Esophagus squamous epithelium (tissue), 5 donors: ENCODE results near the gene POC1A. TPM values are rescaled to one million over a fixed set of nuclear protein-coding genes. Genes with fewer than 3 reads are reported as not detected.
A peak's percentile ranks its signal among the peaks of the same experiment; 100 is the strongest.

Experiments
- DNase-seq: peaks from one replicate; lab custom pipeline; 2025; lab: John Stamatoyannopoulos, UW
- H3K27ac ChIP-seq, 4 donors: fragments of 200-600 bp; sonication (generic); one replicate each; pipeline ENCODE4 v1.5.1; 2016 to 2019; ENCODE audit warnings: mild to moderate bottlenecking in 1 of 4
- H3K27me3 ChIP-seq, 4 donors: fragments of 200-600 bp; sonication (generic); 1 replicate in 3 of 4; 2 replicates in 1 of 4; pipeline versions ENCODE4 v1.5.1 to v1.6.0; 2017 to 2021; ENCODE audit warnings: antibody characterized with exemption in 1 of 4
- H3K36me3 ChIP-seq, 3 donors: fragments of 200-600 bp; sonication (generic); one replicate each; pipeline ENCODE4 v1.5.1; 2016 to 2019
- H3K4me1 ChIP-seq, 3 donors: fragments of 200-600 bp; sonication (generic); one replicate each; pipeline ENCODE4 v1.5.1; 2017 to 2019
- H3K4me3 ChIP-seq, 4 donors: fragments of 200-600 bp; sonication (generic); 1 replicate in 3 of 4; 2 replicates in 1 of 4; pipeline ENCODE4 v1.5.1; 2016 to 2019; ENCODE audit warnings: mild to moderate bottlenecking in 2 of 4, moderate library complexity in 1 of 4
- H3K9me3 ChIP-seq, 3 donors: fragments of 200-600 bp; sonication (generic); one replicate each; pipeline ENCODE4 v1.5.1; 2016 to 2019
- CTCF ChIP-seq, 6 experiments: fragments of 450-650 bp in 4 of 6; fragments of 200-600 bp in 2 of 6; sonication (generic) in 2 of 6; IDR thresholded peaks; one replicate each; pipeline ENCODE4 v1.5.1; 2016 to 2019; ENCODE audit warnings: antibody characterized with exemption in 6 of 6, mild to moderate bottlenecking in 4 of 6, moderate library complexity in 4 of 6
- POLR2A ChIP-seq, 4 donors: fragments of 450-650 bp; IDR thresholded peaks; one replicate each; pipeline ENCODE4 v1.6.1; 2017; ENCODE audit warnings: antibody characterized with exemption in 4 of 4, mild to moderate bottlenecking in 4 of 4, moderate library complexity in 3 of 4
- WGBS, 2 donors: methylation state at CpG; one replicate each; pipeline ENCODE4 v1.1.5; 2018; 5-methylcytosine and 5-hydroxymethylcytosine counted together
- intact Hi-C: fragments of 100-400 bp; cut with DNase I; formaldehyde crosslinking; loops from one replicate; pipeline ENCODE4 v1.15.0; 2022
- total RNA-seq, 4 donors: library from RNA; depleted of rRNA; stranded (reverse); fragments of >200 nt; gene quantifications; one replicate each; pipeline ENCODE4 v1.1.0, GENCODE V29; 2016
- donor health status: DM: yes; HTN: yes; CAD: no.

The POC1A gene
- total RNA-seq, 4 donors from 2014 or later: 2.7 to 10.3 (median 4.8) TPM

- no peak for DNase-seq
- Histone ChIP-seq H3K9me3 (no peaks in the 10 kb centered on the region), H3K36me3 (peaks cover 9 to 44% (median 10%) of the 10 kb centered on the region in 3 donors), H3K27ac (peak overlapping the region; percentile 84 to 95 (median 92)), H3K4me1 (peaks cover 9 to 95% (median 41%) of the 10 kb centered on the region in 3 donors), H3K4me3 (peak overlapping the region; percentile 61 to 96 (median 88)), H3K27me3 (no peaks in the 10 kb centered on the region)
- intact Hi-C loops: no loop called here
- 24 to 48% methylated on average over 7 to 10 of the region's 14 CpGs for WGBS, 2 donors
- TF ChIP-seq POLR2A (IDR thresholded peaks at IDR 0.05): no peak
- TF ChIP-seq CTCF (IDR thresholded peaks at IDR 0.05): no peak
Observed at GRCh38 chr3:52198643-52199608, 44.7 kb upstream of the POC1A start.

DNA sequence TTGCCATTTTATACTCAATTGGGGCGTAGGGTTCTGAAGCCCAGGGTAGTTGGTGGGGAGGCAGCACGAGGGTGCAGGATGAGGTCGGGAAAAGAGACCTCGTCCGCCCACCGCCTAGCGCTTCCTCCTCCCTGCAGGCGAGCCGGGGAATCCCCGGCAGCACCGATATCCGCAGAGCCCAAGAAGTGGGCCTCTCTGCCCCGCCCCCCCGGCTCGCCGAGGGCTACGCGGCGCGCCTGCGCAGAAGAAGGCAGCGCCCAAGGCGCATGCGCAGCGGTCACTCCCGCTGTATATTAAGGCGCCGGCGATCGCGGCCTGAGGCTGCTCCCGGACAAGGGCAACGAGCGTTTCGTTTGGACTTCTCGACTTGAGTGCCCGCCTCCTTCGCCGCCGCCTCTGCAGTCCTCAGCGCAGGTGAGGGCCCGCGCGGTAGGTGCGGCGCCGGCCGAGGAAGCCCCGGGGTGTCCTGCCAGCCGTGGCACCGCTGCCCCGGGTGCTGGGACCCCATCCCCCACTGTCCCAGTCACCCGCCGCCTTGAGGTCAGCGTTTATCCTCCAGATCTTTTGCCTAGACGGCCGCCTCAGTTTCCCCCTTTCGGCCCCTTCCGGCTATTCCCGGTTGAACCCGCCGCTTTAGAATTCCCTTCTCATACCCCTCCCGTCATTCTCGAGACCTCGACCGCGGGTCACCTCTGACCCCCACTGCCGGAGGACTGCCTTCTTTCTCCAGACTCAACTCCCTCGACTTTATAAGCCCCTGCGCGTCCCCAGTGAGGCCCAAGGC lies 43.8 kb upstream of the POC1A start, which contains the start of gene ALAS1:
Gene ALAS1, plus strand, starts transcription at position 319 of the 784 bp plus-strand sequence. CDS start 1,082 bp downstream, outside the sequence.
- TF ChIP-seq CTCF (IDR thresholded peaks at IDR 0.05) (peak in 4 of 6 experiments; percentile 18 to 30 (median 24)), POLR2A (IDR thresholded peaks at IDR 0.05) (peak in 3 of 4 donors; percentile 63 to 88 (median 83))
- H3K27ac ChIP-seq: peak within 1 kb of the TSS; percentile 84 to 95 (median 92)
- intact Hi-C loops: no loop called here
- H3K27me3 ChIP-seq: no peaks in the 10 kb centered on the region
- H3K9me3 ChIP-seq: no peaks in the 10 kb centered on the region
- peaks cover 9 to 91% (median 35%) of the 10 kb centered on the region in 3 donors for H3K4me1 ChIP-seq
- peaks cover 2 to 35% (median 7%) of the 10 kb centered on the region in 3 donors for H3K36me3 ChIP-seq
- peak within 1 kb of the TSS; percentile 61 to 96 (median 88) for H3K4me3 ChIP-seq
- 0% methylated on average over 30 to 39 of the region's 71 CpGs for WGBS, 2 donors
- DNase-seq: peak; percentile 52

DNA sequence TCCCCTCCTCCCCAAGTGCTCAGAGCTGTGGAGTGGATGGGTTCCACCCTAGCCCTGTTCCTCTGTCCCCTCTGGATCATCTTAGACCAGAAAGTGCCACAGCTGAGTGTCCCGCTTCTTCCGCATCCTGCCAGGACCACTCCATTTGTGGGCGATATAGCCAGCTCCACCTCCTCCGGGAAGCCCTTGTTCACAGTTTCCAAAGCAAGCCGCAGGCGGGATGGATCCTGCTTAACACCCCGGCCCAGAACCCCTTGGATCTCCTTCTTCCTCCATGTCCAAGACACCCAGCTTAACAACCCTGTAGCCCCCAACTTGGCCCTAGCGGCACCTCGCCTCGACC lies 43.2 kb upstream of the POC1A start:
- peak overlapping the region; percentile 84 to 95 (median 92) for H3K27ac ChIP-seq
- H3K27me3 ChIP-seq: no peaks in the 10 kb centered on the region
- H3K4me1 ChIP-seq: peaks cover 9 to 88% (median 35%) of the 10 kb centered on the region in 3 donors
- 35 to 60% methylated on average over 4 to 7 of the region's 10 CpGs for WGBS, 2 donors
- intact Hi-C loops: no loop called here
- peaks cover 0 to 29% (median 1%) of the 10 kb centered on the region in 3 donors for H3K36me3 ChIP-seq
- no peak for DNase-seq
- H3K4me3 ChIP-seq: peak overlapping the region; percentile 61 to 96 (median 88)
- no peak for TF ChIP-seq POLR2A (IDR thresholded peaks at IDR 0.05)
- TF ChIP-seq CTCF (IDR thresholded peaks at IDR 0.05): no peak
- H3K9me3 ChIP-seq: no peaks in the 10 kb centered on the region

DNA sequence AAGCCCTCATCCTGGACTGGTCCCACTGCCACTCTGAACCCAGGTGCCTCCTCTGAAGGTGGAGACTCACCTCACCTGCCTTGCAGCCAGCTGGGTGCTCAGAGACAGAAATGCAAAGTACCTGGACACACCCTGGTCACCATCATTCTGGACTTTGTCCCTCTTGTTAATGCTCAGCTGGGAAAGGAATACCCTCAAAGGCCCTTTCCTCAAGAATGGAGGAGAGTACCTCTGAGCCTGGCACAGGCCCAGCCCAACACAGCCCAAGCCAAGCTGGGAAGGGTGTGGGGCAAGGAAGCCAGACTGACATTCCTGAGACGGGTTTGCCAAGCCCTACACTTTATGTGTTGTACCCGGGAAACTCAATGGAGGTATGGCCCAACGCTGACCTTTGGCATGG lies 42.8 kb upstream of the POC1A start:
- TF ChIP-seq CTCF (IDR thresholded peaks at IDR 0.05): no peak
- no peak for TF ChIP-seq POLR2A (IDR thresholded peaks at IDR 0.05)
- intact Hi-C loops: no loop called here
- Histone ChIP-seq H3K9me3 (no peaks in the 10 kb centered on the region), H3K4me1 (peaks cover 9 to 83% (median 35%) of the 10 kb centered on the region in 3 donors), H3K4me3 (peak overlapping the region in 1 of 4 donors; percentile 84), H3K27me3 (no peaks in the 10 kb centered on the region), H3K36me3 (peaks cover 0 to 24% (median 0%) of the 10 kb centered on the region in 3 donors), H3K27ac (peak overlapping the region; percentile 84 to 95 (median 92))
- no peak for DNase-seq
- WGBS, 2 donors: 51 to 77% methylated on average over 3 of the region's 3 CpGs
